ENCODE results near the gene GPR62.

Gene GPR62

DNA sequence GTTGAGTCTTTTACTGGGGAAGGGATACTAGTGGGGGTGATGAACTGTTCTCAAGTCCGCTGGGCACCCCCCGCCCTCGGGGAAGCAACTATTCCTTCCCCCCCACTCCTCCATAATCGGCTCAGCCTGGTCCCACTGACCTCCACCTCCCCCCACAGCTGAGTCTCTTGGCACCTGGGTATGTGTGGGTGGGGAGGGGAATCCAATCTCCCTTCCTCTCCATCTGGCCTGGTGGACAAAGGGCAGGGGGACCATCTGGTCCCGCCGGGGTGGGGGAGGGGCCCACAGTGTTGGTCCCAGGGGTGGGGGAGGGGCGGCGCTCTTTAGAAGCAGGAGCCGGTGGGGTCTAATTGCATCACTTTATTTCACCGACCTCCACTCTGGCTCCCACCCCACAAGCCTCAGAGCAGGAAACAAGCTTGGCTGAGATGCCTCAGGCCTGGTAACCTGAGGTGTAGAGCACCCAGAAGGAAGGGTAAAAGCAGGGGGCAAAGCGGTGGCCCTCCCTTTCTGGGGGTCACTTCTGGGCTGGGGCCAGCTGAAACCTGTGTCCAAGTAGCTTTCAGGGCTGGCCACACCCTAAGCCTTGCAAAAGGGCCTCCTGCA lies 13.1 kb downstream of the GPR62 start:
- no peak for FAIRE-seq
- DNase-seq (ENCODE audit: extremely low spot score, insufficient read length, low read depth): no peak

- DNase-seq (ENCODE audit: extremely low spot score, insufficient read length, low read depth) (no peak), FAIRE-seq (no peak)
Observed at GRCh38 chr3:51968883-51969678, 13.9 kb downstream of the GPR62 start.

DNA sequence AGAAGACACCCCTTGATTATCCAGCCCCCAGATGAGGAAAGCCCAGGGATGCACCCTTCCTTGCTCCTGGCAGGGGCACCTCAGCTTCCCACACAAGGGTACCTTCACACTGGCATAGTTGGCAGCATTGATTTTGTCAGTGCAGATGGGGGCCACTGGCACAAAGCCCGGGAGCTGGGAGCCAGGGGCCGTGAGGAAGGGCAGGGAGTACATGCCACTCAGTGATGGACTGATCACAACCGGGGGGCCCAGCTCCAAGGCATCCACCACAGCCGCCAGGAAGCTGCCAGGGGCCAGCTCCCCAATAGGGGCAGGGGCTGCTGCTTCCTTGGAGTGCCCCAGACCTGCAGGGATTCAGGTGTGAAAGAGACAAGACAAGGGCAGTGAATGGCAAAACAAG lies 14.7 kb downstream of the GPR62 start:
- FAIRE-seq (no peak), DNase-seq (ENCODE audit: extremely low spot score, insufficient read length, low read depth) (no peak)

DNA sequence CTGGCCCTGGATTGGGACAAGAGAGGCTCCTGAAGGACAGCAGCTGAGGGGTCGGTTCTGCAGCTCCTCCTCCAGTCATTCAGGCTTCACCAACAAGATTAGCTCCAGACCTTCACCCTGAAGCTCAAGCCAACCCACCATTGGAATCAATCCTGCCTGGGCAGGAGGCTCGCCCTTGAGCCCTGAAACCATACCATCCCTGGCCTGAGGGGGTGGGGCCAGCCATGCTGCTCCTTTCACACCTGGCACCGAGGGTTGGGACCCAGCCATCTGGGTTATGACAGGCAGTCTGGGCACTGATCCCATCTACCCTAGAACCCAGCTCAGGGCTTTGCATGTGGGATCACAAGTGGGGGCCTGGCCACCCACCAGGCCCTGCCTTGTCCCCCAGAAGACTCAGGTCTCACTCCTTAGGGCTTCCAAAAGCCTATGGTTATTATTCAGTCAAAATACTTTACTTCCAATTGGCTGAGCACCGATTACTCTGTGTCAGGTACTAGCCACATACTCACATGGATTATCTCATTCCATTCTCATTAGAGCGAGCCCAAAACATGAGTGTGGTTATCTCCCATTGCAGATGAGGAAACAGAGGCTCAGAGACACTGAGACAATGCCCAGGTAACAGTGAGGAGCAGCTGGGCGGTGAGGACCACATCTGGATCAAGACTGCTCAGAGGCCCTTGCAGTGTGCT lies 15.6 kb downstream of the GPR62 start:
- no peak for FAIRE-seq
- no peak for DNase-seq (ENCODE audit: extremely low spot score, insufficient read length, low read depth)

DNA sequence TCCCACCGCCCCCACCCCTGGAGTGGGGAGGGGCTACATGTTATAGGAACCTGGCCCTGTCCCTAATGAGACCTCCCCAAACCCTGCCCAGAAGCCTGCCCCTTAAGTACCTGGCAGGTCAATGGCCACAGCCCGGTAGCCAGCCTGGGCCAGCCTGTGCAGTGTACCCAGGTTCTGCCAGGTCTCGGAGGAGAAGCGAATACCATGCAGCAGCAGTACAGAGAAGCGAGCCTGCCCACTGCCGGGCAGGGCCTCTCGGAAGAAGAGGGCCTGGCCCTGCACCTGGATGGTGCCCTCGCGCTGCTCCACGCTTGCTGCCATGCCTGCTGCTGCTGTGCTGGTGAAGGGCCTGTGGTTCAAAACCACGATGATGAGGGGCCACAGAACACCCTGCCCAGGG lies 16.2 kb downstream of the GPR62 start:
- DNase-seq (ENCODE audit: extremely low spot score, insufficient read length, low read depth) (no peak), FAIRE-seq (no peak)

DNA sequence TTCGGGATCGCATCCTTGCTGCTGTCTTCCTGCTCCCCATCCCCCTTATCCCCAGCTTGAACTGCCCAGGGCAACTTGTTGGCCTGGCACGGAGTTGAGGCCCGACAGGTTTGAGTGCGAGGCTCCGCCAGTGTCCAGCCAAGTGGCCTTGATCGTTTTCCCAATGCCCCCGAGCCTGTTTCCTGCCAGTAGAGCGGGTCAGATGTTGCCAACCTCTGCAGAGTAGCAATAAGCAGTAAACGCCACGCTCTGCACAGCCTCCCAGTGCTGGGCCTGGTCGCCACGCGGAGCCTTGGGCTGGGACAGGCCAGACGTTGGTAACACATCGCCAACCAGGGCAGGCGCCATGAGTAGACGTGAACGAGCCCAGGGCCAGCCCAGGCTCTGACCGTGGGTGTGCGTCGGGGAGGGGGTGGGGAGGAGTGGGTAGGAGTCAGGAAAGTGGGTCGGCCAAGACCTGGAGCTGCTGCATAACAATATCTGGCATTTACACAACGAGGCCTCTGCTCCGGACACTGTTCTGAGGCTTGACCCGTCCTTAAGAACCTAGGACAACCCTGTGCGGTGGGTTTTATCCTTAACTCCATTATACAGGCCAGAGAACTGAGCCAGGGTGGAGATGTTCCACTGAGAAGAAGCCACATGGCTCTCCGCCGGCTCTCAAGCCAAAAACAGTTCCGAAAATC lies 19.2 kb downstream of the GPR62 start:
- DNase-seq (ENCODE audit: extremely low spot score, insufficient read length, low read depth) (no peak), FAIRE-seq (no peak)

- DNase-seq (ENCODE audit: extremely low spot score, insufficient read length, low read depth): peak; percentile 84
- peak; percentile 84 for FAIRE-seq
Observed at GRCh38 chr3:51974963-51975851, 20.0 kb downstream of the GPR62 start, which contains the start of gene ABHD14A. TSS of gene ABHD14A (plus strand) at chr3:51975064. CDS start at chr3:51975136, 72 bp downstream.

DNA sequence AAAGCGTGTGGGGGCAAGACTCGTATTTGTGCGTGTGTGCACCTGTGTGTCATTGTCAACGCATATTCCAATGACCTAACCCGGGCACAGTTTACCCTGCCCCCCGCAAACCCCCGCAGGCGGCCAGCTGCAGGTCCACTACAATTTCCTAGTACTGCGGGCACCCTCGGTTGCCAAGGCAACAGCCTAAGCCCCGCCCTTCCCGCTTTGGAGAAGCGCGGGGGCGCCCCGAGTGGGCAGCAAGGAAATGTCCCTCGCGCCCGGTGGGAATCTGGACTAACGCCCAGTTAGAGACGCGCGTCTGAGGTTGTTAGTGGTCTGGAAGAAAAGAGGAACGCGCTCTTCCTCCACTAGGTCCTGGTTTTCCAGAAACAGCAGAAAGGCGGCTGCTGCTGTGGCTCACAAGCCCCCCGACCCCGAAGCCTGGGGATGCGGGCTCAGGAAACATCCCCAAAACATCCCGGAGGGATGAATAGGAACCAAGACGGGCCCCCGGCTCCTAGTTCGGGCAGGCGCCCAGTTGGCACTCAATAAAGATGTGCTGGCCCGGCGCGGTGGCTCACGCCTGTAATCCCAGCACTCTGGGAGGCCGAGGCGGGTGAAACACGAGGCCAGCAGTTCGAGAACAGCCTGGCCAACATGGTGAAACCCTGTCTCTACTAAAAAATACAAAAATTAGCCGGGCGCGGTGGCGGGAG lies 20.8 kb downstream of the GPR62 start:
- no peak for DNase-seq (ENCODE audit: extremely low spot score, insufficient read length, low read depth)

GRCh38 chr3:51977446-51978142 lies 22.4 kb downstream of the GPR62 start:
- no peak for DNase-seq (ENCODE audit: extremely low spot score, insufficient read length, low read depth)
- FAIRE-seq: no peak

More for the DNA sequence above, 20.8 kb downstream of the GPR62 start:
- FAIRE-seq: no peak

GRCh38 chr3:51978143-51978502 lies 22.9 kb downstream of the GPR62 start:
- FAIRE-seq: no peak

DNA sequence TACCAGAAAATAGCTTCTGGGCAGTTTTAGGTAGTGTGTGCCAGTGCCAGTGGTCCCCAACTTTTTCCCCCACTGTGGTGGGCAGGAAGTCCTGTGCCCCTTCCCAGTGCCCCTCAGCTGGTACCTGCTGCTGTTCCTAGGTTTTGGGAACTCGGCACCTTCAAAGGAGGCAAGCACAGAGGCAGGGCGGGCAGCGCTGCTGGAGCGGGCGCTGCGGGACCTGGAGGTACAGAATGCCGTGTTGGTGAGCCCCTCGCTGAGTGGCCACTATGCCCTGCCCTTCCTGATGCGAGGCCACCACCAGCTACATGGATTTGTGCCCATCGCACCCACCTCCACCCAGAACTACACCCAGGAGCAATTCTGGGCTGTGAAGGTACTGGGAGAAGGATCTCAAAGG lies 25.1 kb downstream of the GPR62 start:
- no peak for FAIRE-seq
- no peak for DNase-seq (ENCODE audit: extremely low spot score, insufficient read length, low read depth)

More at GRCh38 chr3:51978143-51978502, 22.9 kb downstream of the GPR62 start:
- no peak for DNase-seq (ENCODE audit: extremely low spot score, insufficient read length, low read depth)

GRCh38 chr3:51982352-51982837 lies 27.2 kb downstream of the GPR62 start:
- FAIRE-seq (peak; percentile 86), DNase-seq (ENCODE audit: extremely low spot score, insufficient read length, low read depth) (no peak)

- peak; percentile 86 for DNase-seq (ENCODE audit: extremely low spot score, insufficient read length, low read depth)
- peak; percentile 93 for FAIRE-seq
Observed at GRCh38 chr3:51982838-51983577, 27.8 kb downstream of the GPR62 start, which contains the start of gene ACY1. TSS of gene ACY1 (plus strand) at chr3:51983535. CDS start at chr3:51984065, 530 bp downstream.

DNA sequence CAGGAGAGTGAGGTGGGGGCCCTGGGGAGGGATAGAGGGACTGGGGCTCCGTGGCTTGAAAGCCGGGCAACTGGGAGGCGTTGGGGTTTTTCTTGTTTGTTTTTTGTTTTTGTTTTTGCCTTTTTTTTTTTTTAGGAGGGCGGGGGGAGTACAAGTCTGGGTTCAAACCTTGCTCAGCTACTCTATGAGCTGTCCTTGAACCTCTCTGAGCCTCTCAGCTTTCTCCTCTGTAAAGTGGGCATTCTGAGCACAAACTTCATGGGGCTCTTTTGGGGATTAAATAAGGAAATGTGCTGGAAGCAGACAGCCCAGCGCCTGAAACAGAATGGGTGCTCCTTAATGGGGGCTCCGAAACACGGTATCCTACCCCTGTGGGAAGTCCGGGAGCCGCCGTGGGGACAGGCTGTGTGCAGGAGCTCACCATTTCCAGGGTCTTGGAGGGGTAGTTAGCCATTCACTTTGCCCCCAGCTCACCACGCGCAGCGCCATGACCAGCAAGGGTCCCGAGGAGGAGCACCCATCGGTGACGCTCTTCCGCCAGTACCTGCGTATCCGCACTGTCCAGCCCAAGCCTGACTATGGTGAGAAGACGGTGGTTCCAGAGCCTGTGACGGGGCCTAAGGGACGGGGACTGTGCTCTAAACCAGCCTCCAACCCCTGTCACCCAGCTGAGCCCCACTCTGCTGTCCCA lies 28.5 kb downstream of the GPR62 start:
- DNase-seq (ENCODE audit: extremely low spot score, insufficient read length, low read depth): no peak
- FAIRE-seq: no peak

- no peak for DNase-seq (ENCODE audit: extremely low spot score, insufficient read length, low read depth)
- no peak for FAIRE-seq
Observed at GRCh38 chr3:51984269-51984647, 29.1 kb downstream of the GPR62 start.

GRCh38 chr3:51985063-51985462 lies 29.9 kb downstream of the GPR62 start:
- FAIRE-seq (no peak), DNase-seq (ENCODE audit: extremely low spot score, insufficient read length, low read depth) (no peak)
